GM18505 (cell line): ENCODE measurements around the gene LCMT1.

Experiments used
- ATAC-seq: cut with Tn5 transposase; IDR thresholded peaks from one replicate; pipeline ENCODE4 v1.9.1; 2021; ENCODE audit not compliant: unreplicated experiment
- POLR2A ChIP-seq: IDR thresholded peaks from 4 replicates; pipeline ENCODE4 v1.6.1; 2011; ENCODE audit warnings: borderline replicate concordance; ENCODE audit not compliant: insufficient read depth, insufficient read length; ENCODE audit errors: extremely low read depth

The LCMT1 gene

DNA sequence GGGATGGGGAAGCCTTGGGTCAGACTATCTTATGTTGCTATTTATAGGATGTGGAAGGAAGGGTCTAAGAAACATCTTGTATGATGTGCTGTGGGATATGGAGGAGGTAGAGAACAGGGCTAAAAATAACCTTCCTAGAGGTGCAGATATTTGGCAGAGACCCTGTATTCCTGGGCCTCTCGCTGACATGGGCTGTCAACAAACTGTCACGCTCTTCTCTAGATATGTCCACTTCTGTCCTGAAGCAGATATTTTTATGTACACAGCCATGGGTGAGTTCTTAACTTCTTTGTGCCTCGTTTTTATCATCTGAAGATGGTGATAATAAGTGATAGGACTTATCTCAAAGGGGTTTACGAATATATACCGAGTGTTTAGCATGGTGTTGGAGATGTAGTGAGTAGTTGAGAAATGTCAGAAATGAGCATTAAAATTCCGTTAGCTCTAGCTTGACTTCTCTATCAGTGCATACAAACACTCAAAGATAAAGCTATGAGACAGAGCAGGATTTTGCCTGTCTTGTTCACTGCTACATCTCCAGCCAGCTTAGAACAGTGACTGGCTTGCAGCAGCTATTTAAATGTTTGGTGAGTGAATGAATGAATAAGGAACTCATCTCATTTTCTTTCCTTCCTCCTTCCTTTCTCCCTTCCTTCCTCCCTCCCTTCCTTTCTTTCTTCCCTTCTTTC lies 102.3 kb downstream of the LCMT1 start:
- TF ChIP-seq POLR2A: no peak
- no peak for ATAC-seq

DNA sequence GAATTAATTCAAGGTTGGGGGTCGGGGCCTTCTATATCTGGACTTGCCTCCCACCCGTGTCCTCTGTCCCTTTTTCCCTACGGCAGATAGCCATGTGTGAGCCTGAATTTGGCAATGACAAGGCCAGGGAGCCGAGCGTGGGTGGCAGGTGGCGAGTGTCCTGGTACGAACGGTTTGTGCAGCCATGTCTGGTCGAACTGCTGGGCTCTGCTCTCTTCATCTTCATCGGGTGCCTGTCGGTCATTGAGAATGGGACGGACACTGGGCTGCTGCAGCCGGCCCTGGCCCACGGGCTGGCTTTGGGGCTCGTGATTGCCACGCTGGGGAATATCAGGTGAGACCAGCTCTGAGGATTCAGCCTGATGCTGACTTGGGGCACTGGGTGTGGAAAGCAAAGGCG lies 105.6 kb downstream of the LCMT1 start:
- TF ChIP-seq POLR2A: no peak
- no peak for ATAC-seq

DNA sequence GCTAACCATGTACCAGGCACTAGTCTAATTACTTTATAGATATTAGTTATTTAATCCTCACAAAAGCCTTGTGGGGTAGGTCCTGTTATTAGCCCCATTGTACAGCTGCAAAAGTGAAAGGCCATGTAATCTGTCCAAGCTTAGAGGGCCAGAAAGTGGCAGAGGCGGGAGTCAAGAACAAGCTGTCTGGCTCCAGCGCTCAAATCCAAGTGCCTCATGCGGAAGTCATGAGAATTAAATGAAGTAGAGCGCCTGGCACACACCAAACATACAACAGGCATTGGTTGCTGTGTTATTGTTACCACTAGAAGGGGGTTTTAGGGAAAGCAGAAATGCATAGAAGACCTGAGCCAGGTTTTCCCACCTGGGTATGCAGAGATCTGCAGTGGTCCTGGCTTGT lies 106.4 kb downstream of the LCMT1 start:
- no peak for ATAC-seq
- TF ChIP-seq POLR2A: no peak

DNA sequence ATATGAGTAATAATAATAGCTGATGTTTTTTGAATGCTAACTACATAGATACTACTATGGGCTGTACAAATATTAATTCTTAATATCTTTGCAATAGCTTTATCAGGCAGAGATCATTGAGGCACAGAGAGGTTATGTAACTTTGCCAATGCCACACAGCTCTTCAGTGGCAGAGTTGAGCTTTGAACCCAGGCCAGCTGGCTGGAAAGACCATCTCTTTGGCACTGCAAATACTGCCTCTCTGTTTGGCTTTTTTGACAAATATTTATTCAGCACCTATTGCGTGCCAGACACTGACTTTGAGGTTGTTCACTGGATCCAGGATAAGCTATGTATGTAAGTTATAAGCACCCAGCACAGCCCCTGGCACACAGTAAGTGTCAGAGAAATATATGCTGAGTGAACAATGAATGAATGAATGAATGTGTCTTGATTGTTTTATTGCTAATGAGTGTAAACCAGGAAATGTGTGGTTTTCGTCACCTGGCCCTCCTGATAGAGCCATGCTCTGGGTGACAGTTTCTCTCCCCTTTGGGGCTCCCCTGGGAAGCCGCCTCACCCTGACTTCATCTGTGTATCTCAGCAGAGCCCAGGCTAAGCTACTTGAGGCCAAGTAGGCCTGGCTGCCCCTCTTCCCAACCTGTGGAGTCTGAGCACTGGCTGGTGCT lies 107.7 kb downstream of the LCMT1 start:
- TF ChIP-seq POLR2A: no peak
- ATAC-seq: no peak

DNA sequence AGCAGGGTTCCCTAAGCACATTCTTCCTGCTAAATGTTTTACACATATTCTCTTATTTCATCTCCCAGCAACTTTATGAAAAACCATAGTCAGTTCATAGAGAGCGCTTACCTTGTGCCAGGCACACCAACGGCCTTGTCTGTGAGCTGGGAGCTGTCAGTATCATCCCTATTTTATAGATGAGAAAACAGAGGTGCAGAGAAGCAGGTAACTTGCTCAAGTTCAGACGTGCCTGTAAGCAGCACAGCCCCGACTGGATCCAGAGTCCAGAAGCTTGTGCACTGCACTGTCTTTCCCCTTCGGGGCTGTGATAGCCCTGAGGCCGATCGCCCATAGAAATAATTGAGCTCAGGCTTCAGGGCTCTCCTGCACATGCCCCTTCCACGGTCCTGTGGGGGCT lies 111.4 kb downstream of the LCMT1 start:
- no peak for ATAC-seq
- TF ChIP-seq POLR2A: no peak

DNA sequence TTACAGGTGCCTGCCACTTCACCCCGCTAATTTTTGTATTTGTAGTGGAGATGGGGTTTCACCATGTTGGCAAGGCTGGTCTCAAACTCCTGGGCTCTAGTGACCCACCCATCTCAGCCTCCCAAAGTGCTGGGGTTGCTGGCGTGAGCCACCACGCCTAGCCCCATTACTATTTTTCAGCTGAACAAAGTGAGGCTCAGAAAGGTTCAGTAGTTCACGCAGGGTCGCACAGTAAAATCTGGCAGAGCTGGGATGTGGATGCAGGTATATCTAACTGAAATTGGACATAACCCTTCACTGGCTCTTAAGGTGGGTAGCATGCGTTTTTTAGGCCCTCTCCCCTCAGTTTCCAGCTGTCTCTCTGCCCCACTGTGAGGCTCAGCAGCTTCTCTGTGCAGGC lies 112.4 kb downstream of the LCMT1 start:
- TF ChIP-seq POLR2A: no peak
- ATAC-seq: no peak

DNA sequence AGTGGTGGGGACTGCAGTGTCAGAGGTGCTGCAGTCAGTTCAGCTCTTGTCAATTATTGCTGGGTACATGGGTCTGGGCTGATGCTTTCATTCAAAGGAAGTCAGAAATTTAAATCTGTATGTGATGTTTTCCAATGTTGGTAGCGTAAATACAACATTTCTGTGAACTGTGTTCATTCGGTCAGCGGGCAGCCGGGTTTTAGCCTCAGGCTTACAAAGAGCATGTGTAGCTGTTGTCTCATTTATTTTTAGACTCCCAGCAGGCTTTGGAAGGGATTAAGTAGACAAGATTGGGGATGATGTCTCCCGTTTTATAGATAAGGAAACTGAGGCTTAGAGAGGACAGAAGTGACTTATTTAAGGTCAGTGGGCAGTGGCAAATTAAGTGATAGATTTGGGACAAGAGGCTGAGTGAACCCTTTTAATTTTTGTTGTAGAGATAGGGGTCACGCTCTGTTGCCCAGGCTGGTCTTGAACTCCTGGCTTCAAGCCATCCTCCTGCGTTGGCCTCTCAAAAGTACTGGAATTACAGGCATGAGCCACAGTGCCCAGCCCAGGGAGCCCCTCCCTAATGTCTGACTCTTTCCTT lies 113.3 kb downstream of the LCMT1 start:
- ATAC-seq: no peak
- TF ChIP-seq POLR2A: no peak
